GM21825 (cell line): ENCODE data around the gene C1orf167.

Experiments
- ATAC-seq: cut with Tn5 transposase; IDR thresholded peaks from one replicate; pipeline ENCODE4 v1.9.1; 2021; ENCODE audit warnings: mild to moderate bottlenecking, moderate library complexity; ENCODE audit not compliant: unreplicated experiment

The C1orf167 gene

DNA sequence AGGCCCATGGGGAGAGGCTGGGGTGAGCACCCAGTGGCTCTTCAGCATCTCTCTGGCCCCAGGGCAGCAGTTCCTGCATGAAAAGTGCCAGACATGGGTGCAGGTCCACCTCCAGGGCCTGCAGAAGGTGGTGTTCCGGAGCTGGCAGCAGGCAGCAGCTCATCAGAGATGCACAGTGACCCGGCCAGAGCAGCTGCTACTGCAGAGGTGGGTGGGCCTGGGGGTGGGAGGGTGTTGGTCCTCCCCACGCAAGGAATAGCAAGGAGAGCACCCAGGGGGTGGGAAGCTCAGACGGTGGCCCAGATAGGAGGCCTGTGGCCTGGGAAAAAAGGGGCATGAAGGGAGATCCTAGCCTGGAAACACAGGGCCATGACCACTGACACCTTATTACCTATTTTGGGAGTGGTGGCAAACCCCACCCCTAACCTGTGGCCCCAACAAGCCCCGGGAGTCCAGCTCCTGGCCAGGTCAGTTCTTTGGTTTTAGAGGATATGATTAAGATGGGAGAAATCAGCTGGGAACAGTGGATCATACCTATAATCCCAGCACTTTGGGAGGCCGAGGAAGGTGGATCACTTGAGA, 20.2 kb downstream of the C1orf167 start:
- no peak for ATAC-seq

DNA sequence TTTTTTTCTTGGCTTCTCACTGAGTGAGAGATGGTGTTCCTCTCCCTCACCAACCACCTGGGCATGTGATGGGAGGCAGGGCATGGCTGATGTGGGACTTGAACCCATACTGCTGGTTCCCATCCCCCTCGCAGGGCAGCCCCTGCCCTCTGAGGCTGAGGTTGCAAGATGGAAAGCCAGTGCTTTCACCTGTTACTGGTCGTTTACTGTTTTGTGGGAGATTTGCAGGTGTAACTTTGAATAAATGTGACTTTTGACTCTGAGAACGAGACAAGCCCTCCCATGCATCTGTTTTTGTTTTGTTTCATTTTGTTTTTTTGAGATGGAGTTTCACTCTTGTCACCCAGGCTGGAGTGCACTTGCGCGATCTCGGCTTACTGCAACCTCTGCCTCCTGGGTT, 21.6 kb downstream of the C1orf167 start:
- no peak for ATAC-seq

DNA sequence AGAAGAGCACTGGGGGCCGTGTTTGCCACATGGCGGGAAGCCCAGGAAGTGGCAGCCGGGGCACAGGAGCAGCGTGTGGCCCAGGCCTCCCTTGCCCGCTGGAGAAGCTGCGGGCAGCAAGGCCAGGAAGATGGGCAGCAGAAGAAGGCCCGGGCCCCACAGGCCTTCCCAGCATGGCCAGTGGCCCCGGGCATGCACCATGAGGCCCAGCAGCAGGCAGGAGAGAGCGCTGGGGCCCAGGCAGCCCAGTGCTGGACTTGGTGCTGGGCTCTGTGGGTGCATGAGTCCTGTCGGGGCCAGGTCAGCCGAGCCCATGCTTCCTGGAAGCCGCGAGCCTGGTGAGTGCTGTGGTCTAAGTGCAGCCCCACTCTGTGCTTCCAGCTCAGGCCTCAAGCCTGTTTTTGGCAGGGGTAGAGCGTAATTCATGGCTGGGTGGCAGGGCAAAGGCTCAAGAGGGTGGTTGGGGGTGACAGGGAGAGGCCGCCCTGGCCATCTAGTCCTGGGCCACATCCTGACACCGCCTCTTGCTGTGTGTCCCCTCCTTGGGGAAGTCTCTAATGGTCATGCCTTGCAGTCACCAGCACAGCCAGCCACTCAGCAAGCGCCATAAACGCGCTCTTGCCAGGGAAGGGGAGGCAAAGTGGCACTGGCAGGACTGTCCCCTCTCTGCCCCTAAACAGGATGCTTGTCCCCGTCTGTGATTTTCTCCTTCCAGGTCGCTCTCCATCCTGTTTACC, 22.4 kb downstream of the C1orf167 start:
- no peak for ATAC-seq

DNA sequence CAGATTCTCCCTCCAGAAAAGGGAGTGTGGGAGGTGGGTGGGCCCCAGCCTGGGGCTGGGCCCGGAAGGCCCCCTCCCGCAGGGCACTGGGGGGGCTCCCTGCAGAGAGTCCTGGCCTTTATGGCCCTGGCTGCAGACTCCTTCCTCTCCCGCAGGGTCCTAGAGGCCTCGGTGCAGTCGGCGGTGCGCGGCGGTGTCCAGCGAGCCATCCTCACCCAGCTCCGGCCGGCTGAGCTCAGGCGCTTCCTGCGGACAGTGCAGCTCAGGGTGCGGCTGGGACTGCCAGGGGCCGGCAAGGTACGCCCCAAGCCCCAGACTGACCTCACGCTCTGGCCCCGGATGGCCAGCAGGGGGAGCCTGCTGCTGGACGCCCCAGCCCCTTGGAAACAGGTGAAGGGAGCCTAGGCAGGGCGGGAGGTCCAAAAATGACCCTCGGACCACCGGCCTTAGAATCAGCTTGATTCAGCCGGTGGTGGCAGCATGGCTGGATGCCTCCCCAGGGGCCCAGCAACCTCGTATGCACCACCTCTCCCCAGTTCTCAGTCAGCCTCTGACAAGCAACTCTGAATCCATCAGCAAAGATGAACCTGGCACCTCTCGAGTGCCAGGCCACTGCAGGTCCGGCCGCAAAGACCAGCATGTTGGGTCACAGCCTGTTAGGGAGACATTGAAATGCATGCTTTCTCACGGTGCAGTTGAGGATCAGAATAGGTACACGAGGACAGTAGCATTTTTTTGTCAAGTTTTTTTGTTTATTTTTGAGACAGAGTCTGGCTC, 23.2 kb downstream of the C1orf167 start:
- ATAC-seq = no peak

DNA sequence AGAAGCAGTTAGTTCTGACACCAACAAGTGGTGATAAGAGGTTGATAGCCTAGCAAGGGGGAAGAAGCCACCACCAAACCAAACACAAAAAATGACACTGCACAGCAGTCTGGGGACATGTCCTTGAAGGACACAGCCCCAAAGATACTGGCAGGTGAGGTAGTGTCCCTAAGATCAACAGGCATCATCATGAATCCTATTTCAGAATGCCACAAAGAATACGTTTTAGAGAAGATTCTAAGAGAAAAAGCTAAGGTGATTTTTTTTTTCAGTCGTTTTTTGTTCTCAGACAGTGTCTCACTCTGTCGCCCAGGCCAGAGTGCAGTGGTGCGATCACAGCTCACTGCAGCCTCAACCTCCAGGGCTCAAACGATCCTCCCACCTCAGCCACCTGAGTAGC, 24.2 kb downstream of the C1orf167 start:
- ATAC-seq = no peak

DNA sequence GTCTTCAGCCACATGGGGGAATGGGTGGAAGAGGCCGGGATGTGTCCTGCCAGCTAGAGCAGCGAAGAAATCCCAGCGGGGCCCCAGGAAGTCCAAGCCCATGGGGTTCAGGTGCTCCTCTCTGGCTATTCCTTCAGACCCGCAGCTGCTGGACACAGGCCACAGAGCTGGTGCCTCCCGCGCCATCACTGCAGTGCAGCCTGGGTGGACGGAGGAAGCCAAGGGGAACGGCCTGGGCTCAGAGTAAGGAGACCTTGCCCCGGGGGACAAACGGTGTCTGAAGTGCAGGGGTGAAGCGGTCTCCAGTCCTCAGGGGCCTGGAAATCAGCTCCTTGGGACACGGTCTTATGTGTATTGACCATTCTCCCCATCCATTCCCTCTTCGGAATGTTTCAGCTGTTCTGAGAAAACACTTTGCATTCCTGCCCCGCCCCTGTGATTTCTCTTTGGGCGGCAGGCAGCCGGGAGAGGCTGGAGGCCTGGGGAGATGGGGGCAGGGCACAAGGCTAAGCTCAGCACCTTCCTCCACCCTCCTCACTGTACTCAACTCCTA, 25.3 kb downstream of the C1orf167 start:
- ATAC-seq = no peak

DNA sequence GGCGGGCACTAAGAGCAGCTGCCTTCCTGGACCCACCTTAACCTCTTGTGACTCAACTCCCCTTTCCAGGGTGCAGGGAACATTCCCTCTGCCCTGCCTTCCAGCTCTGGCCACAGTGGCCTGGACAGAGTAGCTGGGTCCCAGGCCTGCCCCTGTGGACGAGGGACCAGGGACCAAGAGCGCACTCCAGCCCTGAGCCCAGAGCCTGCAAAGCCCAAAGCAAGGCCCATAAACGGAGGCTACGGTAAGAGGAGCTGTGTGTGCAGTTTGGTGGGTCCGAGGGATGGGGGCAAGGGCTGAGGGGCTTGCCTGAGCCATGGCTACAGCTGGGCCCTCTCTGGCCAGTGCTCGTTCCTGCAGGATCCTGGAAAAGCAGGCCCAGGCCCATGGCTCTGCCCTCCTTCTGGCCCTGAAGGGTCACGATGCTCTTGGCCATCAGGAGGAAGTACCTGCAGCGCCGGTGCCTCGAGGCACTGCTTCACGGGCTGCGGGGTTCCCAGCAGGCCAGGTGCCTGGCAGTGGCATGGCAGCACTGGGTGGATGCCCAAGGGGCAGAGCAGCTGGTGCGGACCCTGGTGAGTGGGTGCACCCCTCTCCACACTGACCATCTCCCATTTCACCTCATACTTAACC, 25.9 kb downstream of the C1orf167 start:
- no peak for ATAC-seq

DNA sequence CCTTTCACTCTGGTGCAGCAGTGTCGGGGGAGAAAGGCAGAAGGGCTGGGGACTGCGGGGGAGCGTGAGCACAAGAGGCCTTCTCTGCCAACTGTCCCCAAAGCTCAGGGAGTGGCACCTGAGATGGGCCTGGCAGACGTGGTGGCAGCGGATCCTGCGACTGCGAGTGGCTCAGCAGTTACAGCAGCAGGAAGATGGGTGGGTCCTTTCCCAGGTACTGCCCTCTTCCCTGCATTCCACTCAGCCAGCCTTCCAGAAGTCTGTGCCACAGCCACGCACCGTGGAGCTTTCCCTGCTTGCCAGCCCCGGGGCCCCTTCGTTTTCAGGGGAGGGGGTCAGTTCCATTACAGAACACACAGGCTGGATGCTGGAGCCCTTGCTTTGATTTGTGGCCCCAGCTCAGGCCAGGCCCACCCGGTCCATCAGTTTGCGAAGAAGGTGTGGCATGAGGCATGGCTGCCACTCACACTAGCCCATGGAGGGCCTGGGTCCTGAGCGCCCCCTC, 26.6 kb downstream of the C1orf167 start:
- no peak for ATAC-seq

DNA sequence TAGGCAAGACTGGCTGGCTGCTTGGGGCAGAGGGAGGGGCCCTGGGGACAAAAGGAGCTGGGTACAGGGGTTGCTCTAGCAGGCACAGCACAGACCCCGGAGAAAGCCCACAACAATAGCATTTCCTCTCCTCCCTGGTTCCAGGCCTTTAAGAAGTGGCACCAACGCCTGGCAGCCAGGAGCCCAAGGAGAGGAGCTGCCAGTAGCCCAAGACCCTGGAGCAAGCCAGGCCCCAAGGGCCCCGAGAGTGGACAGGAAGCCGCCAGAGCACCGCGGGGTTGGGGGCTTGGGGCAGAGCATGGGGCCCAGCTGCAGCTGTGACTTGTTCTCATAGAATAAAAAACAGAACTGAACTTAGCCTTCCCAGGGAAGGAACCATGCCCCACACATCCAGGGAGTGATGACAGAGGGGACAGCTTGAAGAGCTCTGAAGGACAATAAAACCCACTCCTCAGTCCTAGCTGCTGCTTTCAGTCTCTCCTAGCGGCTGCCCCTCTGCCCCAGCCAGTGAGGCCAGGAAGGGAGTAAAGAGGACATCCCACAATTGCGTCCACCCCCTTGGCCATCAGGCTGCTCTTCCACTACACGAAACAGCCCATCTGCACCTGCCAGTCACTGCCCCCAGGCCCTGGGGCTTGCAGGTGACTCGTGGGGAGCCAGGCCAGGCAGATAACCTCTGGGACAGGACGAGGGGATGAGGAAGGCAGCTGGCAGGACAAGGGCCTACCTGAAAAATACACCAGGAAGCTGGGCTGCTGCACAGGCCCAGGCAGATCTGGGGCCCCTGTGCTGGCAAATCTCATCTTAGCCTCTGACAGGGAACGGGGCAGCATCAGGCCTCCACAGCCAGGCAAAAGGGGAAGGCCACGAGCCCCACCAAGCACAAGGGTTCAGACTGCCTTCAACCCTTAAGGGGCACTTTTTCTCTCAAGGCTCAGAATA, 27.4 kb downstream of the C1orf167 start:
- no peak for ATAC-seq

DNA sequence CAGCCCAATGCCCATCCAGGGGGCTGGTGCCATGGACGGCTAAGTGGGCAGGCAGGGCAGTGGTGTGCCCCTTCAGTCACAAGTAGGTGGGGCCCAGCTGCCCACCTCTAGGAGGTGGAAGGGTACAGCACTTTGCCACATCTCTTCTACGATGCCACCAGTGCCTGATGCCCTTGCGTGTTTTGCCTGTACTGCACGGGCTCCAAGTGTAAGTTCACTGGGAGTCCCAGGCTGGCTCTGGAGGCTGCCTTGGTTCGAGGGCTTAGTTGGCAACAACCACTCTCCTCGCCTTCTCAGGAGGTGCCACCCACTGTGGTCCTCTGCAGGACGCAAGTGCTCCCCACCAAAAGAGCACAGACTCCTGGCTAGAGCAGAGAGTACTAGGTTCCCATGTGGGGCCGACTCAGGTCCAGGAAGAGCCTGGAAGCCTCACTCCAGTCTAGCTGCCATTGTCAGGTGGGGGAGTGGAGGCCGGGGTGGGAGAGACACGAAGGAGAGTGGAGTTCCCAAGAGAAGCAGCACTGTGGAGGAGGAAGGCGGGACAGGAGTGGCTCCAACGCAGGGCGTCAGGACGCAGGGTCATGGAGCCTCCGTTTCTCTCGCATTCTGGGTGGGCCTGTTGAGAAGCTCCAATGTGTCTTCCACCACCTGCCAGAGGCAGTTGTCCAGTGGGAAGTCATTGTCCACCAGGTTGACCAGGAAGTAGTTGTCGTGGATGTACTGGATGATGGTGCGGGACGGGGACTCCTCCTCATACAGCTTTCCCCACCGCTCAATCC, 28.3 kb downstream of the C1orf167 start:
- no peak for ATAC-seq

DNA sequence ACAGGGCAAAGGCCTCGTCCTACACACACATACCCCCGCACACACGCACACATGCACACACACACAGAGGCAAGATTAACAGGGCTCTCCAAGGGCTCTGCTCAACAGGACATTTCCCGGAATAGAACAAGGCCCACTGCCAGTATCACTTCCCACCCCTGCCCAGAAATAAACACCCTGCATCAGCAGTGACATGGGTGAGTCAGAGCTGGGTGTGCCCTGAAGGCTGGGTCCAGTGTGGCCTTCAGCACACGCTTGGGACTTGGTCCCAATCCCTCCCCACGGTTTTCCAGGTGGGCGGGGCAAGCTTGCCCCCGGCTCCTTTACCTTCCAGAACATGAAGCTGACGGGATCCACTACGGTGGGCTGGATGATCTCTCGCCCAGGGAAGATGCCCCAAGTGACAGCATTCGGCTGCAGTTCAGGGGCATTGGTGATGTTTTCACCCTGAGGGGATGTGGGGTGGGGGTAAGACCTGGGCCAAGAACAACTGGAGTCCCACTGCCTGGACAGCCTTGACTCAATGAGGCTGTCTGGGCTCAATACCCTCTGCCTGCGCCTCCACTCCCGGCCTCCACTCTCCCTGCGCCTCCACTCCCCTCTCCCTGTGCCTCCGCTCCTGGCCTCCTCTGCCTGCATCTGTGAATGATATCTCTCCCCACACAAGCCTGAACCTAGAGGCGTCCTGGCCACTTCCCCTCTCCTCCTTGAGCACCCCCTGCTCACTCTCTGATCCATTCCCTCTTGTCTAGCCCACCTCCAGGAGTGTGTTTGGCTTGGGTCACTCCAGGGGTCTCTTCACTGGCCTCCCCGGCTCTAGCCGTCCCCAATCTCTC, 29.1 kb downstream of the C1orf167 start:
- no peak for ATAC-seq

DNA sequence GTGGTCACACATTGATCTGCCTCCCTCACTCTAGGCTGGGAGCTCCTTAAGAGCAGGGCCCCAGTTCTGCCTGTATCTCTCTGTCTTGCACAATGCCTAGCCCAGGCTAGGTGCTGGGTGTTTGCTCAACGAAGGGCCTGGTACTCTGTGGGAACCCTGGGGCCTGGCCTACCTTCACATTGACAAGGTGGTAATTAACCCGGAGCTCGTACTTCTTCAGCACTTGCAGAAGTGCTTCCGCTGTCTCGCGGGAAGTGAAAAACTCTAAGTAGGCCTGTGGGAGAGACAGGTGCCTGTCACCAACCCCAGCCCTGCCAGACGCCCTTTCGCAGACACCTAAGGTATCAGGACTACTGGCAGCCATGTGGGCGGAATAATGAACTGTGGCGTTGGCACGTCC, 30.1 kb downstream of the C1orf167 start:
- no peak for ATAC-seq

DNA sequence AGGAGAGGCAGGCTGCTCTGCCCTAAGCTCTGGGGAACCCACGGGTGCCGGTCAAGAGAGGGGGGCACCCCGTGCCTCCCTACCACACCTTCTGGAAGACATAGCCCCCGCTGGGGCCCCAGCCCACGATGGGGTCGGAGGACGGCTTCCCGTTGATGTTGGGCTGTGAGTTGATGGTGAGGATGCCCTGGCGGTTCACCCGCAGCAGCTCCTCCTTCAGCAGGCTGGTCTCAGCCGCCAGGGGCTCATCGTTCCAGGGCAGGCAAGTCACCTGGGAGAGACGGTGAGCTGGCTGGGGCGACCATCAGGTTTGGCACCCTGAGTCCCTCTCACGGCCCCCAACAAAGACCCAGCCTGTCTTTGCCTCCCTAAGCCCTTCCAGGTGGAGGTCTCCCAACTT, 31.8 kb downstream of the C1orf167 start:
- no peak for ATAC-seq

DNA sequence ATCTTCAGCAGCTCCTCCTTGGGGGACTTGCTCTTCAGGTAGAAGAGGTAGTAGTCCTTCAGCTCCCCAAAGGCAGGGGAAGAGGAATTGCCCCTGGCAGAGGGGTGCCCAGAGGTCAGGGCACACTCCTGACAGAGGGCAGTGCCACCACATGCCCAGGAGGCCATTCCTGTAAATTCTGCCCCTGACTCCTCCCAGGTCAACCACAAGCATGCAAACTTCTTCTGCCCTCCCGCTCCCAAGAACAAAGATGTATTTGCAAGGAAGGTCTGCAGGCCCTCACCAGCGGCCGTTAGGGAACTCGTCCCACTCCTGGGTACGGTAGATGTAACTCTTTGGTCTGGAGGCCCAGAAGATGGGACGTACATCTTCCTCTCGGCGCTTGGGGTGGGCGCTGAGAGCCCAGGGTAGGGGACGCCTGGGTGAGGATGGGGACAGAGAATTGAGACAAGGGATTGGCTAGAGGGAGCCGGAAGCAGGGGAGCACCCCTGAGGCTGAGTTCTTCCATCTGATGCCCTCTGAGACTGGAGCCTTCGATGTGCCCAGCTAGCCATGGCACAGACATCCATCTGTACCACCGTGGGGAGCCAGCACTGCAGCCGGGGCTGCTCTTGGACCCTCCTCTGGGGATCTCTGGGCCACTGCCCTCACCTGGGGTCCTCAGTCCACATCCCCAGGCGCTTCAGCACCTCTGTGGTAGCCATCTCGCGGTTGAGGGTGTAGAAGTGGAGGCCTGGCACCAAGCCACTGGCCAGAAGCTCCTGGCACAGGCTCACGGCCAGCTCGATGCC, 32.6 kb downstream of the C1orf167 start:
- no peak for ATAC-seq

DNA sequence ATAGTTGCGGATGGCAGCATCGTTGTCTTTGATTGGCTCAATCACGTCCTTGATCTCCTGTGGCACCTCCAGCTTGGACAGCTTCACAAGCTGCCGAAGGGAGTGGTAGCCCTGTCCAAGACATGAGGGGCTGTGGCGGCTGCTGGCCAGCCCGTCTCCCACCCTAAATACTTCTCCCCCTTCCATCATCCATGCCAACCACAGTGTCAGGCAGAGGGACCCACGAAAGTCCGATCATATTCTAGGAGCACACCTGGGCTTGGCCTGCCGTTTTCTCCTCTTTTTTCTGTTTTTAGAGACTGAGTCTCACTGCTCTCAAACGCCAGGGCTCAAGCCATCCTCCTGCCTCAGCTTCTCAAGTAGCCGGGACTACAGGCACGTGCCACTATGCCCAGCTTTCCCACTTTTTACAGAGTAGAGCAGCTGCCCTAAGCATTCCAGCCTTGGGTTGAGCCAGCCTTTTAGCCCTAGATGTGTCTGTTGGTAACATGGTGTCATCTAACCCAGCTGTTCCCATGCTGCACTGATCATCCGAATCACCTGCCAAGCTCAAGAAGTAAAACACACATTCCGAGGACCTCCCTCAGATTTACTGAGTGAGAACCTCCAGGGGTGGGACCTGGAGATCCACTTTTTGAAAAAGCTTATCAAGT, 33.4 kb downstream of the C1orf167 start:
- no peak for ATAC-seq

DNA sequence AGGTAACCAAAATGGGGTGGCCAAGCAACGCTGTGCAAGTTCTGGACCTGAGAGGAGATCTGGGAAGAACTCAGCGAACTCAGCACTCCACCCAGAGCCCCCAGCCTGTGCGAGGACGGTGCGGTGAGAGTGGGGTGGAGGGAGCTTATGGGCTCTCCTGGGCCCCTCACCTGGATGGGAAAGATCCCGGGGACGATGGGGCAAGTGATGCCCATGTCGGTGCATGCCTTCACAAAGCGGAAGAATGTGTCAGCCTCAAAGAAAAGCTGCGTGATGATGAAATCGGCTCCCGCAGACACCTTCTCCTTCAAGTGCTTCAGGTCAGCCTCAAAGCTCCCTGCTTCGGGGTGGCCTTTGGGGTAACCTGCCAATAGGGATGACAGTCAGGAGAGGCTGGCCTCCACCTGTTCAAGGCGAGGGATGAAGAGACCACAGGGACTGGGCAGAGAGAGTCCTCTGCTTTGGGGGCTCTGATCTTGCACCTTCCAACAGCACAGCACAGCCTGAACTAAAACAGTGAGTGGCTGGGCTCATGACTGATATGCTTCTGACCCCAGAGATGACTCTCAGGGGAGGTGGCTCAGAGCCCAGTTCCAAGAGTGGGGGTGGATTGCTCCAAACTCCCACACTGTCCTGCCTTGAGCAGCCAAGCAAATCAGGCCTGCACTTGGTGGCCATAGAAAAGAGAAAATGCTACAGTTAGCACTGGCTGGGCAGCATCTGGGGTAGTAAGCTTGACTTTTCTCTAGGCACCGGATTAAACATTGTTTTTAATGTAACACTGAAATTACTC, 34.2 kb downstream of the C1orf167 start:
- no peak for ATAC-seq
